Measurements from ENCODE around the gene SCARB2. TPM values are rescaled to one million over a fixed set of nuclear protein-coding genes. Genes with fewer than 3 reads are reported as not detected.

The SCARB2 gene
- total RNA-seq, 1 donor from 2014 or later = 330 TPM

- Mint-ChIP-seq H3K27ac (ENCODE audit: unreplicated experiment) (peak within 1 kb of the TSS; percentile 86), H3K27me3 (ENCODE audit: unreplicated experiment) (peaks cover 2% of the 10 kb centered on the region), H3K4me1 (ENCODE audit: low read depth, unreplicated experiment) (peaks cover 2% of the 10 kb centered on the region), H3K4me3 (ENCODE audit: unreplicated experiment) (peak within 1 kb of the TSS; percentile 100), H3K9me3 (ENCODE audit: unreplicated experiment) (peaks cover 6% of the 10 kb centered on the region), H3K36me3 (ENCODE audit: unreplicated experiment) (no peaks in the 10 kb centered on the region)
- TF ChIP-seq, protein P1, sequence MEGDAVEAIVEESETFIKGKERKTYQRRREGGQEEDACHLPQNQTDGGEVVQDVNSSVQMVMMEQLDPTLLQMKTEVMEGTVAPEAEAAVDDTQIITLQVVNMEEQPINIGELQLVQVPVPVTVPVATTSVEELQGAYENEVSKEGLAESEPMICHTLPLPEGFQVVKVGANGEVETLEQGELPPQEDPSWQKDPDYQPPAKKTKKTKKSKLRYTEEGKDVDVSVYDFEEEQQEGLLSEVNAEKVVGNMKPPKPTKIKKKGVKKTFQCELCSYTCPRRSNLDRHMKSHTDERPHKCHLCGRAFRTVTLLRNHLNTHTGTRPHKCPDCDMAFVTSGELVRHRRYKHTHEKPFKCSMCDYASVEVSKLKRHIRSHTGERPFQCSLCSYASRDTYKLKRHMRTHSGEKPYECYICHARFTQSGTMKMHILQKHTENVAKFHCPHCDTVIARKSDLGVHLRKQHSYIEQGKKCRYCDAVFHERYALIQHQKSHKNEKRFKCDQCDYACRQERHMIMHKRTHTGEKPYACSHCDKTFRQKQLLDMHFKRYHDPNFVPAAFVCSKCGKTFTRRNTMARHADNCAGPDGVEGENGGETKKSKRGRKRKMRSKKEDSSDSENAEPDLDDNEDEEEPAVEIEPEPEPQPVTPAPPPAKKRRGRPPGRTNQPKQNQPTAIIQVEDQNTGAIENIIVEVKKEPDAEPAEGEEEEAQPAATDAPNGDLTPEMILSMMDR (IDR thresholded peaks at IDR 0.05; ENCODE audit: partially characterized antibody, unreplicated experiment) = no peak
- DNase-seq = peak; percentile 95
Observed at GRCh38 chr4:76148142-76148865, 65.3 kb downstream of the SCARB2 start, which contains the start of gene NUP54. Gene NUP54 (minus strand): TSS chr4:76148397. CDS start chr4:76148374, 23 bp downstream.

- peak overlapping the region; percentile 100 for H3K4me3 Mint-ChIP-seq (ENCODE audit: unreplicated experiment)
- DNase-seq = peak; percentile 70
- H3K4me1 Mint-ChIP-seq (ENCODE audit: low read depth, unreplicated experiment) = peaks cover 2% of the 10 kb centered on the region
- peaks cover 2% of the 10 kb centered on the region for H3K27me3 Mint-ChIP-seq (ENCODE audit: unreplicated experiment)
- peaks cover 6% of the 10 kb centered on the region for H3K9me3 Mint-ChIP-seq (ENCODE audit: unreplicated experiment)
- H3K27ac Mint-ChIP-seq (ENCODE audit: unreplicated experiment) = peak overlapping the region; percentile 82
- TF ChIP-seq, protein P1 (IDR thresholded peaks at IDR 0.05; ENCODE audit: partially characterized antibody, unreplicated experiment) = no peak
- no peaks in the 10 kb centered on the region for H3K36me3 Mint-ChIP-seq (ENCODE audit: unreplicated experiment)
Observed at GRCh38 chr4:76147454-76148141, 66.0 kb downstream of the SCARB2 start.

DNA sequence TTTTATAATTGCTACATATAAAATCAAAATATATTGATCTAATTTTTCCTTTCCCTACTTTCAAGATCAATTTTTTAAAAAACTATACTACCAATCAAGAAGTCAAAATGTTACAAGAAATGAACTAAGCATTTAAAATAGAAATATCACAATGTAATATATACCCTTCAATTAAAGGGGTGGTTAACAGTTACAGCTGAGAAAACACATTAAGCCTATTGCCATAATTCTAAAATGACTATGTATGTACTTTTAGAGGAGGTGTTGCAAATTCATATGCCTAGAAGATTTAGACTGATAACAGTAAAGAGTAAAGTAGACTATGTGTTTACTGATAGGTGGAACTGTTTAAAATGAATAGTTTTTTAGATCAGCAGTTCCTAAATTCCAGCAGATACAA, 69.1 kb downstream of the SCARB2 start:
- Mint-ChIP-seq H3K9me3 (ENCODE audit: unreplicated experiment) (peaks cover 6% of the 10 kb centered on the region), H3K4me3 (ENCODE audit: unreplicated experiment) (no peak overlapping the region), H3K27ac (ENCODE audit: unreplicated experiment) (no peak overlapping the region), H3K4me1 (ENCODE audit: low read depth, unreplicated experiment) (peaks cover 2% of the 10 kb centered on the region), H3K36me3 (ENCODE audit: unreplicated experiment) (no peaks in the 10 kb centered on the region), H3K27me3 (ENCODE audit: unreplicated experiment) (peaks cover 5% of the 10 kb centered on the region)
- DNase-seq = no peak
- TF ChIP-seq, protein P1 (IDR thresholded peaks at IDR 0.05; ENCODE audit: partially characterized antibody, unreplicated experiment) = no peak

DNA sequence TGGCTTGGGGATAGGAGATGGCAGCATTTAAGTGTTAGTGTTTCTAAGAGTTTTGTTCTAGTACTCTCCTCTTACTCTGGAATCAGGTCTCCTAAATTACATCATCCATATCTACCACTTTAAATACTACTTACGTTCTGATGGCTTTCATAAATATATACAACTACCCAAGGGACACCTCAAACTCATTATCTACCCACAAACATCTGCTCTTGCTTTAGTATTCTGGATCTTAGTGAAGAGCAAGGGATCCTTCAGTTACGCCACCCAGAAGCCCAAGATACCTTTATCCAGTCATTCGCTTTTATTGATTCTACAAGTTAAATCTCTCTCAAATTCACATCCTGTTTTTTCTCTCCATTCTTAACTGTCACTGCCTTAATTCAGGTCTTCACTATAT, 72.4 kb downstream of the SCARB2 start:
- Mint-ChIP-seq H3K4me1 (ENCODE audit: low read depth, unreplicated experiment) (no peaks in the 10 kb centered on the region), H3K4me3 (ENCODE audit: unreplicated experiment) (no peak overlapping the region), H3K27ac (ENCODE audit: unreplicated experiment) (no peak overlapping the region), H3K36me3 (ENCODE audit: unreplicated experiment) (no peaks in the 10 kb centered on the region), H3K9me3 (ENCODE audit: unreplicated experiment) (no peaks in the 10 kb centered on the region), H3K27me3 (ENCODE audit: unreplicated experiment) (peaks cover 3% of the 10 kb centered on the region)
- TF ChIP-seq, protein P1 (IDR thresholded peaks at IDR 0.05; ENCODE audit: partially characterized antibody, unreplicated experiment) = no peak
- DNase-seq = no peak

GRCh38 chr4:76127754-76128153, 85.9 kb downstream of the SCARB2 start:
- no peaks in the 10 kb centered on the region for H3K36me3 Mint-ChIP-seq (ENCODE audit: unreplicated experiment)
- no peak for DNase-seq
- no peaks in the 10 kb centered on the region for H3K27me3 Mint-ChIP-seq (ENCODE audit: unreplicated experiment)
- TF ChIP-seq, protein P1 (IDR thresholded peaks at IDR 0.05; ENCODE audit: partially characterized antibody, unreplicated experiment) = no peak
- H3K4me1 Mint-ChIP-seq (ENCODE audit: low read depth, unreplicated experiment) = no peaks in the 10 kb centered on the region
- no peak overlapping the region for H3K27ac Mint-ChIP-seq (ENCODE audit: unreplicated experiment)
- no peak overlapping the region for H3K4me3 Mint-ChIP-seq (ENCODE audit: unreplicated experiment)
- no peaks in the 10 kb centered on the region for H3K9me3 Mint-ChIP-seq (ENCODE audit: unreplicated experiment)

Data from glutamatergic neuron (in vitro differentiated cells).